Mucosa of descending colon (tissue), 3 donors: ENCODE data around the gene NUDT4. TPM values are rescaled to one million over a fixed set of nuclear protein-coding genes. Genes with fewer than 3 reads are reported as not detected.

Experiments
- ATAC-seq: fragments of 200-7000 bp; cut with Tn5 transposase; one replicate; pipeline ENCODE4 v1.9.1; 2020; ENCODE audit warnings: mild to moderate bottlenecking, moderate library complexity
- DNase-seq, 3 donors: peaks; one replicate each; pipeline ENCODE4 v3.0.0-alpha.2; 2020
- H3K36me3 ChIP-seq: fragments of 200-600 bp; one replicate; pipeline ENCODE4 v1.8.0; 2021; ENCODE audit warnings: low read depth, mild to moderate bottlenecking
- H3K4me1 ChIP-seq: fragments of 200-600 bp; one replicate; pipeline ENCODE4 v1.8.0; 2021; ENCODE audit warnings: low read depth, mild to moderate bottlenecking
- H3K4me3 ChIP-seq: fragments of 200-600 bp; one replicate; pipeline ENCODE4 v1.8.0; 2021; ENCODE audit warnings: mild to moderate bottlenecking
- H3K9me3 ChIP-seq: fragments of 200-600 bp; one replicate; pipeline ENCODE4 v1.8.0; 2021; ENCODE audit warnings: mild to moderate bottlenecking
- CTCF ChIP-seq: fragments of 200-600 bp; IDR thresholded peaks from one replicate; pipeline ENCODE4 v1.8.0; 2022; ENCODE audit warnings: antibody characterized with exemption, mild to moderate bottlenecking
- intact Hi-C, 2 donors: fragments of 100-400 bp; cut with DNase I in 1 of 2; cut with micrococcal nuclease in 1 of 2; formaldehyde crosslinking; loops; one replicate each; pipeline versions ENCODE4 v1.11.0 to v1.11.1; 2022; cut with DNase I, micrococcal nuclease
- total RNA-seq, 3 donors: library from RNA; stranded (reverse); fragmentation: NEBNext Ultra II Directional in 2 of 3; extraction: Animal tissue kit (Norgen Biotek cat#: 25700) in 2 of 3; gene quantifications; one replicate each; pipeline versions ENCODE4 v1.2.1 to v1.2.4, GENCODE V29; 2021 to 2023
- donor health status: DM: no; HTN: no; CAD: no; lungs with moderate emphysema.
- donor health status: DM: no; HTN: no; CAD: no.
- donor health status: DM: no; HTN: yes; CAD: no.

The NUDT4 gene
- total RNA-seq, 3 donors from 2014 or later, result 76.9 to 136 (median 121) TPM

GRCh38 chr12:93351726-93352125, 26.0 kb upstream of the NUDT4 start:
- ATAC-seq, result no peak

GRCh38 chr12:93352321-93352720, 25.4 kb upstream of the NUDT4 start:
- intact Hi-C loops, result no loop called here
- no peaks in the 10 kb centered on the region for H3K36me3 ChIP-seq
- no peak overlapping the region for H3K4me3 ChIP-seq
- H3K4me1 ChIP-seq, result no peaks in the 10 kb centered on the region
- no peak for TF ChIP-seq CTCF
- H3K9me3 ChIP-seq, result no peaks in the 10 kb centered on the region
- no peak for DNase-seq
- no peak for ATAC-seq

More at GRCh38 chr12:93351726-93352125, 26.0 kb upstream of the NUDT4 start:
- no peak overlapping the region for H3K4me3 ChIP-seq
- intact Hi-C loops, result no loop called here
- no peaks in the 10 kb centered on the region for H3K4me1 ChIP-seq
- TF ChIP-seq CTCF, result no peak
- H3K36me3 ChIP-seq, result no peaks in the 10 kb centered on the region
- no peak for DNase-seq
- no peaks in the 10 kb centered on the region for H3K9me3 ChIP-seq

GRCh38 chr12:93356214-93356613, 21.5 kb upstream of the NUDT4 start:
- H3K4me1 ChIP-seq, result no peaks in the 10 kb centered on the region
- H3K36me3 ChIP-seq, result no peaks in the 10 kb centered on the region
- ATAC-seq, result no peak
- H3K9me3 ChIP-seq, result no peaks in the 10 kb centered on the region
- no peak for DNase-seq
- intact Hi-C loops, result no loop called here
- TF ChIP-seq CTCF, result no peak
- H3K4me3 ChIP-seq, result no peak overlapping the region

GRCh38 chr12:93358058-93358457, 19.7 kb upstream of the NUDT4 start:
- Histone ChIP-seq H3K4me1 (no peaks in the 10 kb centered on the region), H3K9me3 (no peaks in the 10 kb centered on the region), H3K36me3 (no peaks in the 10 kb centered on the region), H3K4me3 (no peak overlapping the region)
- TF ChIP-seq CTCF, result no peak
- ATAC-seq (no peak), DNase-seq (no peak)
- intact Hi-C loops, result no loop called here

- Histone ChIP-seq H3K9me3 (no peaks in the 10 kb centered on the region), H3K4me1 (no peaks in the 10 kb centered on the region), H3K4me3 (no peak overlapping the region), H3K36me3 (no peaks in the 10 kb centered on the region)
- DNase-seq (no peak), ATAC-seq (no peak)
- intact Hi-C loops, result no loop called here
- TF ChIP-seq CTCF, result no peak
Observed at GRCh38 chr12:93358821-93359220, 18.9 kb upstream of the NUDT4 start.

- TF ChIP-seq CTCF, result no peak
- H3K4me3 ChIP-seq, result no peak overlapping the region
- no peak for DNase-seq
- H3K4me1 ChIP-seq, result no peaks in the 10 kb centered on the region
- no peaks in the 10 kb centered on the region for H3K36me3 ChIP-seq
- ATAC-seq, result no peak
- no peaks in the 10 kb centered on the region for H3K9me3 ChIP-seq
- intact Hi-C loops, result no loop called here
Observed at GRCh38 chr12:93360688-93361087, 17.0 kb upstream of the NUDT4 start.
